GM06990 (cell line): ENCODE data around the gene EP300.

Source experiments
- DNase-seq: peaks from one replicate; pipeline ENCODE4 v3.0.0-alpha.2; 2011; ENCODE audit not compliant: insufficient read length; ENCODE audit errors: extremely low read depth
- H3K27me3 ChIP-seq: replicated peaks from 2 replicates; pipeline ENCODE4 v1.6.0; 2011; ENCODE audit warnings: low read length; ENCODE audit not compliant: control insufficient read depth, insufficient read depth
- H3K36me3 ChIP-seq: 2 replicates; pipeline ENCODE4 v1.5.1; 2011; ENCODE audit warnings: low read length; ENCODE audit not compliant: control insufficient read depth, insufficient read depth
- H3K4me3 ChIP-seq: replicated peaks from 2 replicates; pipeline ENCODE4 v1.5.1; 2011; ENCODE audit warnings: low read depth, mild to moderate bottlenecking, control low read depth, low read length
- CTCF ChIP-seq: IDR thresholded peaks from 2 replicates; pipeline ENCODE4 v1.5.1; 2011; ENCODE audit warnings: low read length, control low read depth, mild to moderate bottlenecking, inconsistent platforms; ENCODE audit not compliant: insufficient read depth, poor library complexity, severe bottlenecking

Gene EP300

GRCh38 chr22:41206719-41207118, 114.3 kb downstream of the EP300 start:
- DNase-seq, result peak; percentile 40
- no peak overlapping the region; the same call in 1 of the 2 replicates for H3K4me3 ChIP-seq
- H3K27me3 ChIP-seq, result no peaks in the 10 kb centered on the region
- TF ChIP-seq CTCF, result no peak
- H3K36me3 ChIP-seq, result peaks cover 6% of the 10 kb centered on the region

- H3K4me3 ChIP-seq, result no peak overlapping the region
- no peak for TF ChIP-seq CTCF
- no peak for DNase-seq
- no peaks in the 10 kb centered on the region for H3K27me3 ChIP-seq
- H3K36me3 ChIP-seq, result peaks cover 11% of the 10 kb centered on the region
Measured at GRCh38 chr22:41215409-41215808, 123.0 kb downstream of the EP300 start.

GRCh38 chr22:41215926-41216325, 123.5 kb downstream of the EP300 start:
- peaks cover 13% of the 10 kb centered on the region for H3K36me3 ChIP-seq

GRCh38 chr22:41216984-41217383, 124.6 kb downstream of the EP300 start:
- no peak for DNase-seq
- Histone ChIP-seq H3K4me3 (no peak overlapping the region), H3K36me3 (peaks cover 16% of the 10 kb centered on the region), H3K27me3 (no peaks in the 10 kb centered on the region)
- TF ChIP-seq CTCF, result no peak

More at GRCh38 chr22:41215926-41216325, 123.5 kb downstream of the EP300 start:
- DNase-seq, result no peak
- Histone ChIP-seq H3K4me3 (no peak overlapping the region), H3K27me3 (no peaks in the 10 kb centered on the region)
- TF ChIP-seq CTCF, result no peak

GRCh38 chr22:41217553-41218157, 125.3 kb downstream of the EP300 start:
- no peak for DNase-seq
- Histone ChIP-seq H3K36me3 (peaks cover 16% of the 10 kb centered on the region), H3K4me3 (peak overlapping the region; percentile 23; the same call in 1 of the 2 replicates), H3K27me3 (no peaks in the 10 kb centered on the region)
- no peak for TF ChIP-seq CTCF
